Heart right ventricle (tissue), 16 donors: ENCODE measurements around the gene RTN4R. TPM values are rescaled to one million over a fixed set of nuclear protein-coding genes. Genes with fewer than 3 reads are reported as not detected.

Experiments used
- ATAC-seq, 8 donors: fragments of 200-7000 bp; cut with Tn5 transposase; one replicate each; pipeline ENCODE4 v1.9.1; 2020; ENCODE audit warnings: mild to moderate bottlenecking in 8 of 8, moderate library complexity in 8 of 8, moderate number of reproducible peaks in 1 of 8
- DNase-seq, 2 donors: peaks; one replicate each; pipeline ENCODE4 v3.0.0-alpha.2; 2020
- H3K27ac ChIP-seq, 10 donors: fragments of 200-600 bp; sonication (generic) in 2 of 10; one replicate each; pipeline versions ENCODE4 v1.5.0 to v1.8.0; 2020 to 2022; ENCODE audit warnings: mild to moderate bottlenecking in 3 of 10
- H3K27me3 ChIP-seq, 7 donors: fragments of 200-600 bp; one replicate each; pipeline ENCODE4 v1.8.0; 2021 to 2022; ENCODE audit warnings: mild to moderate bottlenecking in 2 of 7
- H3K36me3 ChIP-seq, 9 donors: fragments of 200-600 bp; sonication (generic) in 1 of 9; one replicate each; pipeline versions ENCODE4 v1.5.0 to v1.8.0; 2020 to 2022; ENCODE audit warnings: mild to moderate bottlenecking in 2 of 9
- H3K4me1 ChIP-seq, 9 donors: fragments of 200-600 bp; sonication (generic) in 1 of 9; one replicate each; pipeline versions ENCODE4 v1.5.0 to v1.8.0; 2020 to 2022; ENCODE audit warnings: mild to moderate bottlenecking in 4 of 9
- H3K4me3 ChIP-seq, 10 donors: fragments of 200-600 bp; sonication (generic) in 2 of 10; one replicate each; pipeline versions ENCODE4 v1.5.0 to v1.8.0; 2020 to 2022; ENCODE audit warnings: mild to moderate bottlenecking in 7 of 10, moderate library complexity in 2 of 10
- H3K9me3 ChIP-seq, 11 donors: fragments of 200-600 bp in 10 of 11; sonication (generic) in 2 of 11; one replicate each; pipeline versions ENCODE4 v1.5.0 to v1.8.0; 2013 to 2022; ENCODE audit warnings: mild to moderate bottlenecking in 2 of 11, control low read depth in 1 of 11, moderate library complexity in 1 of 11
- CTCF ChIP-seq, 9 donors: fragments of 200-600 bp; sonication (generic) in 2 of 9; IDR thresholded peaks; one replicate each; pipeline versions ENCODE4 v1.5.0 to v1.8.0; 2021 to 2022; ENCODE audit warnings: antibody characterized with exemption in 9 of 9, mild to moderate bottlenecking in 5 of 9, moderate library complexity in 1 of 9
- WGBS, 2 donors: extraction: QIAGEN DNeasy Blood & Tissue Kit; methylation state at CpG; one replicate each; pipeline ENCODE4 v1.1.7; 2013; ENCODE audit warnings: inconsistent platforms in 1 of 2; 5-methylcytosine and 5-hydroxymethylcytosine counted together
- intact Hi-C, 10 donors: fragments of 100-400 bp; cut with DNase I; formaldehyde crosslinking; loops; one replicate each; pipeline versions ENCODE4 v1.11.1 to v1.14.2; 2022
- polyA plus RNA-seq, 2 donors: library from polyadenylated mRNA; stranded (reverse); fragments of 200-250 nt; gene quantifications; one replicate each; pipeline ENCODE4 v1.2.3, GENCODE V29; 2013
- total RNA-seq, 10 donors: library from RNA; stranded (reverse); fragmentation: NEBNext Ultra II Directional in 3 of 10; extraction: Animal tissue kit (Norgen Biotek cat#: 25700) in 3 of 10; gene quantifications; one replicate each; pipeline versions ENCODE4 v1.2.1 to v1.2.4, GENCODE V29; 2021 to 2023
- donor health status: Arrhythmogenic right ventricular cardiomyopathy.
- donor health status: ischemic (EF 13 %, LVEDD 7.1; RV severe dilation, severe dysfunction).
- donor health status: healthy with polysubstance abuse.
- donor health status: DM: no; HTN: yes; CAD: no.
- donor health status: DM: no; HTN: no; CAD: no.
- donor health status: ischemic (EF 25% LVEDD 6.9; RV normal size, moderate dysfunction).
- donor health status: ischemic (EF 25% LVEDD 5.7; RV mildly dilated, moderate dysfunction).
- donor health status: healthy.
- donor health status: DM: yes; HTN: yes; CAD: no.
- donor health status: Ischemic cardiomyopathy.
- donor health status: ischemic (EF 35%, LVEDD 5.7; RV mildly dilated, moderate dysfunction).
- donor health status: nonischemic (EF 11% LVEDD 7.7; RV severe dilation, severe dysfunction).
- donor health status: DM: yes; HTN: yes; CAD: no.
- donor health status: PGD.
- donor health status: ischemic (EF 29% LVEDD 5.4; RV normal size, mild dysfunction).
- donor health status: nonischemic (EF 23%, LVEDD 6.1; RV moderate dilation, normal function).

The RTN4R gene
- total and polyA plus RNA-seq, 12 donors, result 0.56 to 2.5 (median 0.93) TPM

- Histone ChIP-seq H3K4me3 (no peak overlapping the region), H3K36me3 (no peaks in the 10 kb centered on the region), H3K4me1 (peaks cover 8 to 27% (median 14%) of the 10 kb centered on the region in 9 donors), H3K27me3 (no peaks in the 10 kb centered on the region), H3K9me3 (no peaks in the 10 kb centered on the region), H3K27ac (no peak overlapping the region)
- intact Hi-C loops, result no loop called here
- 89 to 90% methylated on average over 1 of the region's 1 CpG for WGBS, 2 donors
- no peak for ATAC-seq
- no peak for TF ChIP-seq CTCF (IDR thresholded peaks at IDR 0.05)
- DNase-seq, result no peak
Observed at GRCh38 chr22:20199413-20199842, 68.7 kb downstream of the RTN4R start.

GRCh38 chr22:20198557-20199319 is 69.4 kb downstream of the RTN4R start:
- DNase-seq, result no peak

GRCh38 chr22:20197407-20198030 is 70.6 kb downstream of the RTN4R start:
- intact Hi-C loops, result no loop called here
- DNase-seq, result no peak
- Histone ChIP-seq H3K27ac (no peak overlapping the region), H3K27me3 (no peaks in the 10 kb centered on the region), H3K4me3 (no peak overlapping the region), H3K4me1 (peaks cover 0 to 8% (median 0%) of the 10 kb centered on the region in 9 donors), H3K36me3 (no peaks in the 10 kb centered on the region), H3K9me3 (no peaks in the 10 kb centered on the region)
- no peak for ATAC-seq
- no peak for TF ChIP-seq CTCF (IDR thresholded peaks at IDR 0.05)
- 89 to 90% methylated on average over 18 of the region's 18 CpGs for WGBS, 2 donors

More at GRCh38 chr22:20198557-20199319, 69.4 kb downstream of the RTN4R start:
- ATAC-seq, result no peak
- H3K36me3 ChIP-seq, result no peaks in the 10 kb centered on the region
- no peak for TF ChIP-seq CTCF (IDR thresholded peaks at IDR 0.05)
- 91 to 94% methylated on average over 10 of the region's 10 CpGs for WGBS, 2 donors
- peaks cover 2 to 20% (median 8%) of the 10 kb centered on the region in 9 donors for H3K4me1 ChIP-seq
- no peaks in the 10 kb centered on the region for H3K9me3 ChIP-seq
- intact Hi-C loops, result no loop called here
- H3K27me3 ChIP-seq, result no peaks in the 10 kb centered on the region
- no peak overlapping the region for H3K27ac ChIP-seq
- H3K4me3 ChIP-seq, result no peak overlapping the region

GRCh38 chr22:20196094-20196842 is 71.8 kb downstream of the RTN4R start:
- intact Hi-C loops, result no loop called here
- no peak for DNase-seq
- 86 to 88% methylated on average over 19 of the region's 19 CpGs for WGBS, 2 donors
- Histone ChIP-seq H3K9me3 (no peaks in the 10 kb centered on the region), H3K27me3 (no peaks in the 10 kb centered on the region), H3K27ac (no peak overlapping the region), H3K36me3 (no peaks in the 10 kb centered on the region), H3K4me1 (peaks cover 0 to 4% (median 0%) of the 10 kb centered on the region in 9 donors), H3K4me3 (no peak overlapping the region)
- no peak for TF ChIP-seq CTCF (IDR thresholded peaks at IDR 0.05)
- no peak for ATAC-seq
